HG03558 (cell line): ENCODE data around the gene ZNF81.
"Not testable (repeated sequence)": the region's sequence is repeated elsewhere in the genome, so short reads cannot be mapped to it uniquely, and the experiment has no call there.

ENCODE experiments used
- ATAC-seq: cut with Tn5 transposase; IDR thresholded peaks from one replicate; pipeline ENCODE4 v1.9.1; 2021; ENCODE audit warnings: moderate number of reproducible peaks; ENCODE audit not compliant: unreplicated experiment; ENCODE audit errors: extremely low read depth

The ZNF81 gene

DNA sequence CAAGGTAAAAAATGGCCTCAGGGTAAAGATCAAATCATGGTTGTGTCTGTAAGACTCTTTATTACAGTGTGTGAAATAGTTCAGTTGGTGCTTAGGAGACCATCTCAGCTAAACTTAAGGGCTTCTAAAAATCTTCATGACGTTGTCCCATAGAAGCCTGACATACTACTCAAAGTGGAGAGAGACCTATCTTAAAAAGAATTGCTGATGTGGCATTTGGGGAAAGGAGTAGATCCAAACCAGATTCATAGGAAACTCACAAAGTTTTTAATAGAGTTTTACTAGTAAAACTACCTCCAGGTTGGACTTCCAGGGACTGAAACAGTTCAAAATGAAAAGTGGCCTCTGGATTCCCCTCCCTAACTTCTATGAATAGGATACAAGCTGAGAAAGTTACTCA lies 81.6 kb downstream of the ZNF81 start:
- no peak for ATAC-seq

DNA sequence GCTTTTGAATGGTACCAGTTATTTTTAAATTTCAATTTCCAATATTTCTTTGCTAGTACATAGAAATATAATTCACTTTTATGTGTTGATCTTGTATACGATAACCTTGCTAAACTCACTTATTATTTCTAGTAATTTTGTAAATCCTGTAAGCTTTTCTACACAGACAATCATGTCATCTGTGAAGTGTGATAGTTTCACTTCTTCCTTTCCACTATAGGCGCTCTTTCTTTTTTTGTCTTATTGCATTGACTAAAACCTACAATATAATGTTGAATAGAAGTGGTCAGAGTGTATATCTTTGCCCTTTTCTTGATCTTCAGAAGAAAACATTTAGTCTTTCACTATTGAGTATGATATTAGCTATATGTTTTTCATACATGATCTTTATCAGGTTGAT lies 90.5 kb downstream of the ZNF81 start:
- no peak for ATAC-seq

DNA sequence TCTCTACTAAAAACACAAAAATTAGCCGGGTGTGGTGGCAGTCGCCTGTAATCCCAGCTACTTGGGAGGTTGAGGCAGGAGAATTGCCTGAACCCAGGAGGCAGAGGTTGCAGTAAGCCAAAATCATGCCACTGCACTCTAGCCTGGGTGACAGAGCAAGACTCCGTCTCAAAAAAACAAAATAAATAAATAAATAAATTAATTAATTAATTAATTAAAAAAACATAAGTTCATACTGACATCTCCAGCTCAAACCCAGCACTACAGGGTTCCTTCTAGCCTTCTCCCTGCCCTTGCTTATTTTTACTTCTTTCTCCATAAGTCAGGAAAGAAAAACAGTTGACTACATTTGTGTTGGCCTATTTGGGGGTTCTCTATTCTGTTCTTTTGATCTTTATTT lies 95.3 kb downstream of the ZNF81 start:
- ATAC-seq: not testable (repeated sequence)

DNA sequence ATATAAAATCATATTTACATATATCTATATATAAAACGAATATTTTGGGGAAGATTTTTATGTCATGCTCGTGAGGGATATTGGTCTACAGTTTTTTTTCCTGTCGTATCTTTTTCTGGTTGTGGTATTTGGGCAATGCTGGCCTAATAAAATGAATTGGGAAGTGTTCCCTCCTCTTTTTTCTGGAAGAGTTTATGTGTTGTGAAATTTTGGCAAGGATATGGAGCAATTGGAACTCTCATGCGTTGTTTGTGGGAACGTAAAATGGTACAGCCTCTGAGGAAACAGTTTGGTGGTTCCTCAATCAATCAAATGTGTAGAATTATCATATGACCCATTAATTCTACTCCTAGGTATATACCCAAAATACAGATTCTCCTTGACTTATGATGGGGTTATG lies 97.2 kb downstream of the ZNF81 start:
- ATAC-seq: no peak

DNA sequence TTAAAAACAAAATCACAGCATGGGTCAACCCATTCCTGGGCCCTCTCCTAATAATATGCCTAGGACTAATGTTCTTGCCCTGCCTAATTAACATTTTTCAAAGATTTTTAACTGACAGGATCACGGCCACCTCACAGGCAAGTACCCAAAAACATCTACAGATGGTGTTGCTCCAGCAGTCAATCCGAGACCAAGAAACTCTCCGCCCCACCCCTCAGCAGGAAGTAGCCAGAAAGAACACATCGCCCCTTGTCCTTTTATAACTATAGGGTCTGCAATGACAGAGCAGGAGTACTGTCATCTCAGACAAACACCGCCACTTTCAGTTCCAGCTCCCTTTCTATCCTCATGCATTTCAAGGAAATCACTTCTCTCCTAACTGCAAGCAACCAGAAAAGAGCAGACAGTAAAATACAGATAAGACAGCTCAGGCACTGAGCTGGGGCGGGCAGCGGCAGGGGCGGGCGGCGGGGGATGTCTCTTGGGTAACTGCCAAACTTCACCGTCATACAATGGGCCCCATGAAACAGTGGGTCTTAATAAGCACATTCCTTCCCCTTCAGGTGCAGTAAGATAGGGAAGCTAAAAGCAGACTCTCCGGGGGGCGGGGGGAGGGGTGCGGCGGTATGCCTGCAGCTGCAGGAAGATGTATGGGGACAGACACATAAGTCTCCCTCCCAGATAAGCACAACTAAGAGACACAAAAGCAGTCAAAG lies 99.7 kb downstream of the ZNF81 start:
- ATAC-seq: no peak

DNA sequence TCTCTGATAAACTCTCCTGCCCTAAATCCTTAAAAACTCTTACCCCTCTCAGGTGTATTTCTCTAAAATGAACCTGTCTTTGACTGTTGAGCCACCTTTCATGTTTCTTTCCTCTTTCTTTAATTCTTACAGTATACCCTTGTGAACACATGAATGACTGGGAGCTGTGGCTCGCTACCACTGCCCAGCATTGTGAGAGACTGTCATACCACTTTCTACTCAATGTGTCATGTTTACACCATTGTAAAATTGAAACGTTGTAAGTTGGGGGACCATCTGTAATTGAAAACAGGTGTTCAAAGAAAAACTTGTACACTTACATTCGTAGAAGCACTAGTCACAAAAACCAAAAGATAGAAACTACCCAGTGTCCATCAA lies 100.2 kb downstream of the ZNF81 start:
- ATAC-seq: no peak

DNA sequence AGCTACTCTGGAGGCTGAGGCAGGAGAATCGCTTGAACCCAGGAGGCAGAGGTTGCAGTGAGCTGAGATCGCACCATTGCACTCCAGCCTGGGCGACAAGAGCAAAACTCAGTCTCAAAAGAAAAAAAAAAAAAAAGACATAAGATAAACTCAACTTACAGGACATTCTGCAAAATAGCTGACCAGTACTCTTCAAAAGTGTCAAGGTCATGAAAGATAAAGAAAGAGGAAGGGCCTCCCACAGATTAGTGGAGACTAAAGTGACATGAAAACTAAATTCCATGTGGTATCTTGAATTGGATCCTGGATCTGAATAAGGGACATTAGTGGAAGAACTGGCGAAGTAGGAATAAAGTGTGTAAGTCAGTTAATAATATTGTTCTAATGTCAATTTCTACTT lies 103.7 kb downstream of the ZNF81 start:
- ATAC-seq: no peak

DNA sequence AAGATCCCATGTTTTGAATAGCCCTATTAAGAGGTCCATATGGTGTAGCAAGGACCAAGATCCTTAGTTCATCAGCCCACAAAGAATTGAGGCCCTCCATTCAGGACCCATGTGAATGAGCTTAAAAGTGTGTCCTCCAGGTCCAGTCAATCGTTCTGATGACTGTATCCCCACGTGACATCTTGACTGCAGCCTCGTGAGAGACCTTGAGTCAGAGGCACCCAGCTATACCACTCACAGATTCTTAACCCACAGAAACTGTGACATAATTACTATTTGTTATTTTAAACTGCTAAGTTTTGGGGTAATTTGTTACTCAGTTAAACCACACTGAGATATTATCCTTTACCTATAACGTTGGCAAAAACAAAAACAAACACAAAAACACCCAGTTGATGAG lies 104.7 kb downstream of the ZNF81 start:
- no peak for ATAC-seq

DNA sequence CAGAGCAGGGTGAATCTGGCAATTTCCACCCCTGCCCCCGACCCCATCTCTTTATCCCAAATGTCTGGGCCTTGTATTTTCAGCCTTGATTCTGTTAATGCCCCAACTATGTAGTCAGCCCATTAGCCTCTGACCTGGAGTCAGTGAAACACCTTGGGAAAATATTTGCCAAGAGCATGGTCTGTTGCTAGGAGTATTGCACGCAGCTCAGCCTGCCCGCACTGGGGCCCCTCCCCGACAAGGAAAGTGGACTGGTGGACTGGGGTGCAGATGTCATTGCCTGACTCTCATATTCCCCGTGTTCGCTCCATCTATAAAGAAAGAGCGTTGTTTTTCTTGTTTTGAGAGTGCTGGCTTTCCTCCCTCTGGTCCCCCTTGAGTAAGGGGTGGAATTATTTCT lies 118.6 kb downstream of the ZNF81 start:
- ATAC-seq: not testable (repeated sequence)

DNA sequence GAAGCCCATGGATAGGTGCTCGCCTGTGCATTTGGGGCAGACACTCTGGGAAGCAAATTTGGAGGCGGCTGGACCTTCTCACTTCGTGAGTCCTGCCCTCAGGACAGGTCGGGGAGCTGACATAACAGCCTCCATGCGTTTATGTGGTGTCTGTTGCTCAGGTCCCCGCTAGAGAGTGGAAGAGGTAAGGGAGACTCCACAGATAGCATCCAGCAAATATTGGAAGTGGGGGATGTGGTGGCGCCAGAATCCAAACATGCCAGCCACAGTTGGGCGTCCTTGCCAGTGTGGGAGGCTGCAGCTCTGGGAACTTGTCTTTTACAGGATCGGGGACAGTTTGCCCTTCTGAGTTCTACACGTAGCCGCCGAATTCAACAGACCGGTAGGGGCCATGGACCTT lies 119.3 kb downstream of the ZNF81 start:
- ATAC-seq: no peak

DNA sequence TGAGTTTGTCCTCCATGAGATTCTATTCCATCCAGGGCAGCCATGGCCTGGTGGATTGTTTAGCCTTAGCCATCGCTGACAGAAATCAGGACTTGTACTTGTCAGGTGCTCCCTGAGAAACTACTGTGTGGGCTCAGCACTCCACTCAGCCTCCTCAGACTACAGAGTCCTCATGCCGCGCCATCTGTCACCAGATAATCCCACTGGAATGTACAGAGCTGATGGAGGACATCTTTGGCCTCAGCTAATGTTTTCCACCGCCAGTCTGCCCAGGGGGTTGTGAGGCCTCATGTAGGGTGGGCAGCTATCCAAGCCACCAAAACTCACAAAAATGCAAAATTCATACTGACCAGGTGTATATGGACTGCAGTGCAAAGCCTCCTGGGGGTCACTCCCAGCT lies 121.5 kb downstream of the ZNF81 start:
- ATAC-seq: not testable (repeated sequence)

DNA sequence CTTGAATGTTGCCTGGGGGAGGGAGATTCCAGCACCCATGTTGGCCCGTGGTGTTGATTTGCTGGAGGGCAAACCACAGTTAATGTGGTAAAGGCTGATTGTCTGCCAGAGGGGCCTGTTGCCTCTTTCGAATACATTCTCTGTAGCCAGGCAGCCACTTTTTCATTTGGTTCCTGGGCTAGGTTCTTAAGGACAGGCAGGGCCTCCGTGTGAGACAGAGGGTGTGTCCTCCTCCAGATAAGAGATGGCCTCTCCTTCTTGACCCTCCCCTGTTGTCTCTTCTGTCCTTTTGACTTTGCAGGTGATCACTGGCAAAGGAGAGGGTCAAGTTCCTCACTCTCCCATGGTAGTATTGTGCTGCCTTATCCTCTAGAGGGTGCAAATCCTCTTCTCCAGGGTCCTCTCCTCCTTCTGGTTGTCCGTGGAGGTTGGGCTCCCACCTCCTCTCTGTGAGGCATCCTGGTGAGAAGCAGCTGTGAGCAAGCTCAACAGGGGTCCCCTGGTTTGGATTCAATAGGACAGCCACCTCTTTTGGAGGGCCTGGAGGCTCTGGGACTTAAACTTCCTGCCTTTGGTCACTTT lies 122.2 kb downstream of the ZNF81 start:
- ATAC-seq: no peak

DNA sequence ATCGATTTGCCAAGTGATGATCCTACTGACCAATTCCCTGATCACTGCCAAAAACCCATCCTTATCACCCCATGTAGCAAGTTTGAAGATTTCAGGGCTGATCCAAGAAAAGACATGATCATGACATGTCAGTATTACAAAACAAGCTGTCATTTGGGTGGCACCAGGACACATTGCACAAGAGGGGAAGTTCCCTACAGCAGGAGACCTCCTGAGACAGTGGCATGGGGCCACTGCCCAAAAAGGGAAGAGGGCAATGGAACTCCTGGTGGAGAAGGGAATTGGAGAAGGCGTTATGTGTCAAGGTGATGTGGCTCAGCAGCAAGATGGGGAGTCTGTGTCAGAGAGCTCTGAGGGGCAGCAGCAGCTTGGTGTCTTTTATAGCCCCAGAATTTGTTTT lies 123.7 kb downstream of the ZNF81 start:
- no peak for ATAC-seq

DNA sequence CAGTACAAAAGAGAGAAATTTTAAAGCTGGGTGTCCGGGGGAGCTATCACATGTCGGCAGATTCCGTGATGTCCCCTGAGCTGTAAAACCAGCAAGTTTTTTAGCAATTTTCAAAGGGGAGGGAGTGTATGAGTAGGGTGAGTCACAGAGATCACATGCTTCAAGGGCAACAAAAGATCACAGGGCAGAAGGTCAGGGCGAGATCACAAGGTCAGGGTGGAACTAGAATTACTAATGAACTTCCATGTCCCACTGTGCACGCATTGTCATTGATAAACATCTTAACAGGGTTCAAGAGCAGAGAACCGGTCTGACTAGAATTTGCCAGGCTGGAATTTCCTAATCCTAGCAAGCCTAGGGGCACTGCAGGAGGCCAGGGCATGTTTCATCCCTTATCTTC lies 125.1 kb downstream of the ZNF81 start:
- not testable (repeated sequence) for ATAC-seq

DNA sequence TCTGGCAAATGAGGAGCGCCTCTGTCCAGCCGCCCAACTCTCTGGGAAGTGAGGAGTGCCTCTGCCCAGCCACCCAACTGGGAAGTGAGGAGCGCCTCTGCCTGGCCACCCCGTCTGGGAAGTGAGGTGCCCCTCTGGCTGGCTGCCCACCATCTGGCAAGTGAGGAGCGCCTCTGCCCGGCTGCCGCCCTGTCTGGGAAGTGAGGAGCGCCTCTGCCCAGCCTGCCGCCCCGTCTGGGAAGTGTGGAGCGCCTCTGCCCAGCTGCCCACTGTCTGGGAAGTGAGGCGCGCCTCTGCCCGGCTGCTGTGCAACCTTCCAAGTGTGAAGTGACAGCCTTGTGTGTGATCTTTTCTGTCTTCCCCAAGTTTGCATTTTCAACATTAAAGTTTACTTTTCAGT lies 128.8 kb downstream of the ZNF81 start:
- not testable (repeated sequence) for ATAC-seq
